Placental epithelial cell (primary cell): ENCODE results near the gene PTGER2. TPM values are rescaled to one million over a fixed set of nuclear protein-coding genes. Genes with fewer than 3 reads are reported as not detected.

Experiments
- total RNA-seq: library from RNA; depleted of rRNA; stranded (reverse); fragments of >200 nt; gene quantifications from 2 replicates; pipeline ENCODE4 v1.2.3, GENCODE V29; 2012

The PTGER2 gene, protein sequence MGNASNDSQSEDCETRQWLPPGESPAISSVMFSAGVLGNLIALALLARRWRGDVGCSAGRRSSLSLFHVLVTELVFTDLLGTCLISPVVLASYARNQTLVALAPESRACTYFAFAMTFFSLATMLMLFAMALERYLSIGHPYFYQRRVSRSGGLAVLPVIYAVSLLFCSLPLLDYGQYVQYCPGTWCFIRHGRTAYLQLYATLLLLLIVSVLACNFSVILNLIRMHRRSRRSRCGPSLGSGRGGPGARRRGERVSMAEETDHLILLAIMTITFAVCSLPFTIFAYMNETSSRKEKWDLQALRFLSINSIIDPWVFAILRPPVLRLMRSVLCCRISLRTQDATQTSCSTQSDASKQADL
- 0.33 TPM in 1 of 2 replicates, not detected in the other for total RNA-seq

DNA sequence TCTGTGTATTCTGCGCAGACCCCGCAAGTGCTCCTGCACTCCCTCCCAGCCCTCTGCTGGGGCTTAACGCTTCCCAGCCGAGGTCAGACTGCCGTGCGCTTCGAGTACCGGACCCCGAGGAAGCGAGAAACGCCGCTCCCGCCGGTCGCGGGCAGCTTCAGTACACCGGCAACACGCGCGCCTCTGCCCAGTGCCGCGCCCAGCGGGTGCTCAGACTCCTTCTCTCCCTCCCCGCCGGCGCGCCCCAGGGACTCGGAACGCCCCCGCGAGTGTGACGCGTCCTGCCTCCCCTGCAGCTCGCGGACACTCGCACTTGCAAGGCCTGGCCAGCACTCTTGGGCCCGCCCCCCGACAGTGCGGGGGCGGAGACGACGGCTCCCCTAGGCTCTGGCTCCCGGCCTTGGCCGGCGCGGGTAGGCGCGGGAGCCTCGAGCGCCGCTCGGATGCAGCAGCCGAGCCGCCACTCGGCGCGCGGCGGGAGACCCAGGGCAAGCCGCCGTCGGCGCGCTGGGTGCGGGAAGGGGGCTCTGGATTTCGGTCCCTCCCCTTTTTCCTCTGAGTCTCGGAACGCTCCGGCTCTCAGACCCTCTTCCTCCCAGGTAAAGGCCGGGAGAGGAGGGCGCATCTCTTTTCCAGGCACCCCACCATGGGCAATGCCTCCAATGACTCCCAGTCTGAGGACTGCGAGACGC is at the start of gene PTGER2:
PTGER2 (plus strand) TSS at position 410 of the 692 bp plus-strand sequence; CDS start at position 647, 237 bp downstream.

GRCh38 chr14:52267501-52268278 is 46.4 kb upstream of the PTGER2 start, which contains the start of gene PTGDR:
PTGDR (plus strand) TSS chr14:52267698; CDS start chr14:52267815, 117 bp downstream.

Other genes with a start within 250 kb of the PTGER2 start
- 292 and 830 TPM in 2 replicates for gene NID2, start 245.3 kb upstream of the PTGER2 start, total RNA-seq
- not detected in 2 replicates for gene PTGDR, start 46.6 kb upstream of the PTGER2 start, total RNA-seq
- gene TXNDC16, start 238.2 kb downstream of the PTGER2 start, total RNA-seq: 2.7 and 4.3 TPM in 2 replicates
- 0.39 and 0.98 TPM in 2 replicates for gene GPR137C, start 238.5 kb downstream of the PTGER2 start, total RNA-seq